NCI-H2171 treated with DMSO at 0.1 percent for 48 hours (cell line): ENCODE measurements around the gene ZNF26.
"Not testable (repeated sequence)": the region's sequence is repeated elsewhere in the genome, so short reads cannot be mapped to it uniquely, and the experiment has no call there.

ENCODE experiments used
- DNase-seq: peaks from one replicate; lab custom pipeline; 2025; lab: John Stamatoyannopoulos, UW

Gene ZNF26

GRCh38 chr12:132956011-132956788, 30.0 kb upstream of the ZNF26 start, which contains the start of gene ZNF605:
TSS of gene ZNF605 (minus strand) at chr12:132956306. CDS start at chr12:132945635, 10,671 bp downstream.
- peak; percentile 87 for DNase-seq

- not testable (repeated sequence) for DNase-seq
Measured at GRCh38 chr12:132961790-132962189, 24.4 kb upstream of the ZNF26 start.

GRCh38 chr12:132963947-132964346, 22.2 kb upstream of the ZNF26 start:
- DNase-seq, result not testable (repeated sequence)

GRCh38 chr12:132965796-132966195, 20.4 kb upstream of the ZNF26 start:
- DNase-seq, result no peak

- DNase-seq, result no peak
Measured at GRCh38 chr12:132966676-132967415, 19.3 kb upstream of the ZNF26 start.

GRCh38 chr12:132967736-132968135, 18.4 kb upstream of the ZNF26 start:
- DNase-seq, result no peak

GRCh38 chr12:132972374-132972773, 13.8 kb upstream of the ZNF26 start:
- no peak for DNase-seq

- not testable (repeated sequence) for DNase-seq
Measured at GRCh38 chr12:132976870-132977269, 9.3 kb upstream of the ZNF26 start.

- DNase-seq, result no peak
Measured at GRCh38 chr12:132986885-132987225, 688 bp downstream of the ZNF26 start.

- DNase-seq, result no peak
Measured at GRCh38 chr12:132998741-132999140, 12.6 kb downstream of the ZNF26 start.

- DNase-seq, result no peak
Measured at GRCh38 chr12:133010657-133011297, 24.6 kb downstream of the ZNF26 start.

- DNase-seq, result no peak
Measured at GRCh38 chr12:133023566-133023965, 37.4 kb downstream of the ZNF26 start.

GRCh38 chr12:133026996-133027395, 40.8 kb downstream of the ZNF26 start:
- DNase-seq, result no peak

GRCh38 chr12:133037207-133038005, 51.2 kb downstream of the ZNF26 start, which contains the start of gene ZNF84:
TSS of gene ZNF84 (plus strand) at chr12:133037509. CDS start at chr12:133041468, 3,959 bp downstream.
- peak; percentile 98 for DNase-seq

- DNase-seq, result no peak
Measured at GRCh38 chr12:133038118-133038709, 52.0 kb downstream of the ZNF26 start.

GRCh38 chr12:133046698-133047097, 60.5 kb downstream of the ZNF26 start:
- no peak for DNase-seq

GRCh38 chr12:133057446-133057845, 71.3 kb downstream of the ZNF26 start:
- DNase-seq, result no peak

- DNase-seq, result no peak
Measured at GRCh38 chr12:133058203-133059113, 72.3 kb downstream of the ZNF26 start.

- no peak for DNase-seq
Measured at GRCh38 chr12:133061954-133062353, 75.8 kb downstream of the ZNF26 start.

- no peak for DNase-seq
Measured at GRCh38 chr12:133063556-133063955, 77.4 kb downstream of the ZNF26 start.
